Measurements from ENCODE around the gene KCND2.

KCND2 gene

DNA sequence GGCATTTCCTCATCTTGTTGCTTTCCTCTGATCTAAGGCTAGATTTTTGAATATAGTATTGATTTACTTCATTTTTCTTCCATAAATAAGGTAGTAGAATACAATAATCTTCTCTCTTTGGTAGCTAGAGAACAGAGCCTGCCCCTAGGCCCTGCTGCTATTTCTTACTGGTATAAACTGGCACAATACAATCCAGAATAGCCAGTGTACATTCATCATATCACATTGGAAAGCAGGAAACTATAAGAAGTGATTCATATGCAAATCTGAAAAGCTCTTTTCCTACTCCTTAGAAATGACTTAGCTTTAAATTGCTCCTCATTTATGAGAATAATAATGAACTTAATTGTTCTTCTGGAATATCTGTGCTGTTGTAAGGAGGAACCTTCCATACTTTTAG lies 100.2 kb downstream of the KCND2 start:
- TF ChIP-seq, protein P1, sequence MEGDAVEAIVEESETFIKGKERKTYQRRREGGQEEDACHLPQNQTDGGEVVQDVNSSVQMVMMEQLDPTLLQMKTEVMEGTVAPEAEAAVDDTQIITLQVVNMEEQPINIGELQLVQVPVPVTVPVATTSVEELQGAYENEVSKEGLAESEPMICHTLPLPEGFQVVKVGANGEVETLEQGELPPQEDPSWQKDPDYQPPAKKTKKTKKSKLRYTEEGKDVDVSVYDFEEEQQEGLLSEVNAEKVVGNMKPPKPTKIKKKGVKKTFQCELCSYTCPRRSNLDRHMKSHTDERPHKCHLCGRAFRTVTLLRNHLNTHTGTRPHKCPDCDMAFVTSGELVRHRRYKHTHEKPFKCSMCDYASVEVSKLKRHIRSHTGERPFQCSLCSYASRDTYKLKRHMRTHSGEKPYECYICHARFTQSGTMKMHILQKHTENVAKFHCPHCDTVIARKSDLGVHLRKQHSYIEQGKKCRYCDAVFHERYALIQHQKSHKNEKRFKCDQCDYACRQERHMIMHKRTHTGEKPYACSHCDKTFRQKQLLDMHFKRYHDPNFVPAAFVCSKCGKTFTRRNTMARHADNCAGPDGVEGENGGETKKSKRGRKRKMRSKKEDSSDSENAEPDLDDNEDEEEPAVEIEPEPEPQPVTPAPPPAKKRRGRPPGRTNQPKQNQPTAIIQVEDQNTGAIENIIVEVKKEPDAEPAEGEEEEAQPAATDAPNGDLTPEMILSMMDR (IDR thresholded peaks at IDR 0.05; ENCODE audit: low read length, missing control alignments), result no peak
- no peak overlapping the region for H3K4me3 ChIP-seq (replicated peaks; ENCODE audit: low read depth, low read length)
- DNase-seq (ENCODE audit: low read depth), result no peak

DNA sequence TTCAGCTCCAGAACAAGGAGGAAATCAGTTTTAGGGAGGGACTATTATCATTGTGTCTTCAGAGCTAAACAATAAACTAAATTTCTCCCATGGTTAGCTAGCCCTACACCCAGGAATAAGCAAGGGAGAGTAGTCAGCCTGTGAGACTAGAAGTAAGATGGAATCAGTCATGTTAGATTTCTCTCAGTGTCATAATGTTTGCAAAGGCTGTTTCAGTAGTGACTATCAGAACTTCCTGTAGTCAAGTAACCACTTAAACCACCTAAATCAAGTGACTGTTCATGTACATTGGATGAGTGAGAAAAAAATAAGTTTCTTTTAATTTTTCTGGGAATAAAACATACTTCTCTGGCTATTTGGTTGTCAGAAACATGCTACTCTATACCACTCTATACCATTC lies 121.6 kb downstream of the KCND2 start:
- TF ChIP-seq, protein P1 (IDR thresholded peaks at IDR 0.05; ENCODE audit: low read length, missing control alignments), result no peak
- DNase-seq (ENCODE audit: low read depth), result no peak
- no peak overlapping the region for H3K4me3 ChIP-seq (replicated peaks; ENCODE audit: low read depth, low read length)

DNA sequence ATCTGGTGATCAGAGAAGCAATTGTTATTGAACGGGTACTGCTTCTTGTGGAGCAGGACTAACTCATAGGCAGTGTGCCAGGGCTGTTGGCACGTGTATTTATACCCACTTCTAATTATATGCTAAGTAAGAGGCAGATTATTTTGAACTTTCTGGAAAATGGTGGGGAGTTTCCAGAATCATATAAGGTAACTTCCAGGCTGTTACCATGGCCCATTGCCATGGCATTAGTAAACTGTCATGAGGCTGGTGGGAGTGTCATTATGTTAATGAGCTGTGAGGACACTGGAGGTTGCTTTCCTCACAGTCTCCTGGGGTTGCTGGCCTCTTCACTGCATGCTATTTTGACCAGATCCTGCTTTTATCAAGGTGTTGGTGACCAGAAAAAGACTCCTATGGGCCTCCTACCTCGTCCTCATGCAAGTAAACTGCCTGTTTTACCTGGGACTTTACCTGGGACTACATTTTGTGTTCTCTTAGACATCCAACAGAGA lies 122.6 kb downstream of the KCND2 start:
- H3K4me3 ChIP-seq (replicated peaks; ENCODE audit: low read depth, low read length), result no peak overlapping the region
- DNase-seq (ENCODE audit: low read depth), result no peak
- TF ChIP-seq, protein P1 (IDR thresholded peaks at IDR 0.05; ENCODE audit: low read length, missing control alignments), result no peak

DNA sequence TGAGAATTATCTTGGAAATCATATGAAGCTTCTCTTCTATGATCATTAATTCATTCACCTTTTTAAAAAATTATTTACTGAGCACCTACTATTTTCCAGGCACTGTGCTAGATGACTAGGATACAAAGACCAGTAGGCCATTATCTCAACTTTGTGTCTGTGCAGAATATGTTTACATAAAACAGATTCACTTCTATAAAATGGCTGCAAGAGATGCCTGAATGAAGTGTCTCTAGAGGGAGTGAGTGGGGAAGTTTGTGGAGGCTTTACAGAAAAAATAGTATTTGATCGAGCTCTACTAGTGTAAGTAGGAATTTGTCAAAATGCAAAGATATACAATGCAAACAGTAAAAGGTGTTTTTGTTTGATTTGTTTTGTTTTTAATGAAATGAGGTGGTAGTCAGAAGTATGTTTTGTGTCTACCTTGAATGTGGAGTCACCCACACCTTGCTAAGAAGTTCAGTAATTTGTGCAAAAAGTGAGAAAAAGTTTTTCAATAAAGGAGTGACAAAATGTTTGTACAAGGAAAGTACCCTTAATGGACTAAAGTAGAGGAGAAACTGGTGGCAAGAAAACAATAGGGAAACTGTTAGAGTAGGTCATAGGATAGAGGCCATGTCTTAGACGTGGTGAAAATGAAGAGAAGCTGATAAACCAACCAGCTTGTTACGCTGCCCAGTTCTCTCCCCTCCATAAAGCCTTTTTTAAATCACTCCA lies 125.5 kb downstream of the KCND2 start:
- no peak for DNase-seq (ENCODE audit: low read depth)
- no peak overlapping the region for H3K4me3 ChIP-seq (replicated peaks; ENCODE audit: low read depth, low read length)
- TF ChIP-seq, protein P1 (IDR thresholded peaks at IDR 0.05; ENCODE audit: low read length, missing control alignments), result no peak

- no peak for DNase-seq (ENCODE audit: low read depth)
- no peak overlapping the region for H3K4me3 ChIP-seq (replicated peaks; ENCODE audit: low read depth, low read length)
- TF ChIP-seq, protein P1 (IDR thresholded peaks at IDR 0.05; ENCODE audit: low read length, missing control alignments), result no peak
Observed at GRCh38 chr7:120400806-120401455, 128.0 kb downstream of the KCND2 start.

GRCh38 chr7:120402079-120402767 lies 129.2 kb downstream of the KCND2 start:
- TF ChIP-seq, protein P1 (IDR thresholded peaks at IDR 0.05; ENCODE audit: low read length, missing control alignments), result no peak
- H3K4me3 ChIP-seq (replicated peaks; ENCODE audit: low read depth, low read length), result no peak overlapping the region
- peak; percentile 40 for DNase-seq (ENCODE audit: low read depth)
